Measurements from ENCODE around the gene HSPE1.
A peak's percentile ranks its signal among the peaks of the same experiment; 100 is the strongest.
"Not testable (repeated sequence)": the region's sequence is repeated elsewhere in the genome, so short reads cannot be mapped to it uniquely, and the experiment has no call there.

Gene HSPE1

DNA sequence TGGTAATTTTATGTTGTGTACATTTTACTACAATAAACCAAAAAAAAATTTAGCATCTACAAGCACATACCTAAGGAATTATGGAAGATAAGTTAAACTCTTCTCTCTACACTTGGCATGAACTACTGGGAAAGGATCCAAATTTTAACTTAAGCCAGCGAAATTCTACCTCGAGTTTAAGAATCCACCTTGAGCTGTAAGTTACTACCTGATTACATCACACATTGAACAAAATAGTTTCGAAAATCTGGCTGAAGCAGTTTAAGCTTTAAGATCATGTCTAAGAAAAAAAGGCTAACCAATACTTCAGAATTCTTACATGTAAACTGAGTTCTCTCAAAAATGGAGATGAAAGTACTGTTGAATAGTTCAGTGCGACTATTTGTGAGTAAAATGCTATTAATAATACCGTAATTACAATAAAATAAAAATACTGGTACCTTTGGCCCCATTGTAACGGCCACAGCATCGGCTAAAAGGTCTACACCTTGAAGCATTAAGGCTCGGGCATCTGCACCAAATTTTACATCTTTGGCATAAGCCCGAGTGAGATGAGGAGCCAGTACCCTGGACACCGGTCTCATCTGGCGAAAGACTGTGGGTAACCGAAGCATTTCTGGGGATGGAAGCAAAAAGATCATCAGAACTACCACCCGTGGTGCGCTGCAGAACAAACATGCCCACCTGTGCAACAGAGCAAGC is 1.8 kb upstream of the HSPE1 start:
- DNase-seq (ENCODE audit: low read depth): no peak

DNA sequence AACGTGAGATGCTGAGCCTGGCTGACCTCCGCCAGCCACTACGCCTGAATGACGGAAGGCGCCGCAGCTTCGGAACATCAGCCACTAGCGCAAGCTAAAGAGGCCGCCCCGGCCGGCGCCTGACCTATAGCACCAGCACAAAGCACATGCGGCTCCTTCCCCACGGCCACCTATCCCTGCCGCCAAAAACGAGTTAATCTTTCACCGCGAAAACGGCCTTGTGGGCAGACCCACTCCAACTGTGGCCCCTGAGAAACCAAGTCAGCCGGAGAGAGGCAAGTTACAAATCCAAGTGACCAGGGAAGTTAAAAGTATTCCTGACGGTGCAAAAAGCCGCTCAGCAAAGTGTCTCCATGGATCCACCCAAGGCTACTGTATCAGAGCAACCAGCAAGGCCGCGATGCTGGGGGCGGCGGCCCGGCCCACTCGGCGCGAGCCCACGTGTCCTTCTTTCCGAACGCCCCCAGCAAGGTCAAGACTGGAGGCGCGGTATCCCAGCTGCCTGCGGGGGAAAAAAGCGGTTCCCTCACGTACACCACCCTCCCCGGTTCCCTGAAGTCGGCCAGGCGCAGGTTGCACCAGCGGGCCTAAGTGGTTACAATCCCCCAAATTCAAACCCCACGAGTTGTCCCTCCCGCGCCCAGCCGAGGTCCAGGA is 1.1 kb upstream of the HSPE1 start:
- DNase-seq (ENCODE audit: low read depth): peak; percentile 51

DNA sequence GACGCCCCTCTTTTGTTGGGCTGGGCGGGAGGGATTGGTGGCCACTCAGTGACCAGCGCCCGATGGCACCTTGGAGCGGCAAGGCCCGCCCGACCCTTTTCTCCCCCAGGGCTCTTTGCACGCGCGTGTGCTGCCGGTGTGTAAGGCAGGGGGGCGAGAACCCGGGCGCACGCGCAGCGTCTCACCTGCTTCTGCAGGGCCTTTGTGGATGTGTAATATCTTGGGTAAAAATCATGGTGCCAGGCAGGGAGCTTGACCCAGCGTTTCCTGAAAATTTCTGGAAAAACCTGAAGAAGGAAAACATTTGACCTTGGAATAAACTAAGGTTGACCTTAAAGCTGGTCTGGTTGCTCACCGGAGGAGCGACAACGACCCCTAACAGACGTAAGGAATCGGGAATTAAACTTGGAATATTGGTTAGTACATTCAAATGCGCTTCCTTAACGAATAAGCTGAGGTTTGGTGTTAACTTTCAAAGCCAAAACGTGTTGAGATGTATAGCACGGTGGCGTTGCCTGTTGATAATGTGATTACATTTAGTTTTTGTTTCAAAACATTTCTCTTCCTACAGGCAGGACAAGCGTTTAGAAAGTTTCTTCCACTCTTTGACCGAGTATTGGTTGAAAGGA is 438 bp downstream of the HSPE1 start:
- no peak for DNase-seq (ENCODE audit: low read depth)

DNA sequence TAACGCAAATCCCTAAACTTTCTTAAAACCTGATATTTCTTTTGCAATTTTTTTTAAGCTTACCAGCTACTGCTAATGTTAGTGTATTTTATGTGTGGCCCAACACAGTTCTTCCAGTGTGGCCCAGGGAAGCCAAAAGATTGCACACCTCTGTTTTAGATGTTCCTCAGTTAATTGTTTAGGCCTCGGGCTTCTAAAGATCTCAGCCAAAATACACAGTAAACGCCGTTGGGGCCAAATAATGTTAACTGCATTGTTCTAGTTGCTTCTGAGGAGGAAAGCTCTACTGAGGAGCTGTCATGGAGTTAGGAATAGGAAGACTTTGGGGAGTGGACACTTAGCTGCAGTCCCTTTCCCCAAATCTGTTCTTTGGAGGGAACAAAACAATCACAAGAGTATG is 2.0 kb downstream of the HSPE1 start:
- no peak for DNase-seq (ENCODE audit: low read depth)

DNA sequence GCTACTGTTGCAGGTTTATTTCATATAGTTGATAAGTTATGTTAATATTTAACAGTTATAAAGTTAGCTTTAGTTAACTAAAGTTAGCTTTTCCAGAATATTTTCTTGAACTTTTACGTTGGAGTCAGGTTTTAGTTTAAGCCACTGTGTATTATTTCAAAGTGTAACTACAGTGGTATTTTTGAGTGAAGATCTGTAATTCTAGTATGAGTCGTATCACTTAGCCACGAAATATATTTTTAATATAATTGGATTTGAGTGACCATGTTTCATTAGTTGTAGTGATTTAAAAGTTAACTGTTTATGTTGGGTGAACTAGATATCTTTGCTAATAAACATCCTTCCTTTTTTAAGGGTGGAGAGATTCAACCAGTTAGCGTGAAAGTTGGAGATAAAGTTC is 2.5 kb downstream of the HSPE1 start:
- DNase-seq (ENCODE audit: low read depth): no peak

DNA sequence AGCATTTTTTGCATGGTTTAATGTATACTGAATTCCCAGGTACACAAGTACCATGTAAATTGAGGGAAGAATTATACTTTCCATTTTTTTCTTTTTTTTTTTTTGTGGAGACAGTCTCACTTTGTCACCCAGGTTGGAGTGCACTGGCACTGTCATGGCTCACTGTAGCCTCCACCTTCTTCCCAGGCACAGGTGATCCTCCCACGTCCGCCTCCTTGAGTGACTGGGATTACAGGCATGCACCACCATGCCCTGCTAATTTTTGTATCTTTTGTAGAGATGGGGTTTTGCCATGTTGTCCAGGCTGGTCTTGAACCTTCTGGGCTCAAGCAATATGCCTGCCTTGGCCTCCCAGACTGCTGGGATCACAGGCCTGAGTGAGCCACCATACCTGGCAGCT is 3.8 kb downstream of the HSPE1 start:
- DNase-seq (ENCODE audit: low read depth): no peak

DNA sequence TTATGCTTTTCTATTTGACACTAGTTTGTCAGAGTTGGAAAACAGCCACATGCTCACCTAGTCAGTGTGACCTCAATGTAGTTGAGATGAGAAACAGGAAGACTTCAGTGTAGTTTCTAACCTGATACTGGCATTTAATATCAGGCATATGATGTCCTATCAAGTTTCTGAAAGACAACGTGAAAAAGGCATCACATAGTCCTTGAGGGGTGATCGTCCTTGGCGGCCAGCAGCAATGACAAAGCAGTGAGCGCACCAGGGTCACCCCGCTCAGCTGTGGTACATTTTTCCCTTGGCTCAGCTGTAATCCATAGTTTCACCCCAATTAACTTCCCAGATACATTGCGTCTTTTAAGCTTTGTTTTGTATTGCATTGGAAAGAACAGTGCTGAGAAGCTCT is 4.3 kb downstream of the HSPE1 start:
- no peak for DNase-seq (ENCODE audit: low read depth)

DNA sequence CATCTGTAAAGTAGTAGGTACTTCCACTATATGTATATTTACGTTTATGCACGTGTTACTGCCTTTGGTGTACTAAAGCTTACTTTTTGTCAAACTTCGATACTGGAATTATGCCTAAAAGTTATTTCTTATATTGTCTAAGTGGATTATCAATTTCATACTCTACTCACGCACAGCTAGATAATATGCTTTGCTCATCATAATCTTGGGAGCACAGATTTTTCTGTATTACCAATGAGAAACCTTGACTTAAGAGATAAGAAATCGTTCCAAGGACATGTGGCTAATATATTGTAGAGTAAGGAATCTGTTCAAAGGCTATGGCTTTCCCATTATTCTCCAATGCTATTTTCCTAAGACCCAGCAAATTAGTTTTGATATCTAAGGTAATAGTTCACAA is 6.5 kb downstream of the HSPE1 start:
- DNase-seq (ENCODE audit: low read depth): no peak

DNA sequence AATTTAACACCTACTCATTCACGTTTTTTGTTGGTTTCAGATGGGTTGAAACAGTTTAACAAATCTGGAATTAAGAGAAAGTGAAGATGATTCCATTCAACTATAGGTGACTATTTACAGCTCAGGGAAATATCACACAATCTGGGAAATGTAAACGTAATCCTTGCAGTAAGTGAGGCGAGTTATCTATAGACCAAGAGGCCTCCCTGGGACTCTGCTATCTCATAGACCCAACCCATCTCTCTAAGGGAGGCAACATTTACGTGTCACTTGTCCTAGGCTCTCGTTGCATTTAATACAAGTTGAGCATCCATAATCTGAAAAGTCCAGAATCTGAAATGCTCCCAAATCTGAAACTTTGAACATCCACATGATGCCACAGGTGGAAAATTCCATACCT is 13.7 kb downstream of the HSPE1 start:
- no peak for DNase-seq (ENCODE audit: low read depth)

DNA sequence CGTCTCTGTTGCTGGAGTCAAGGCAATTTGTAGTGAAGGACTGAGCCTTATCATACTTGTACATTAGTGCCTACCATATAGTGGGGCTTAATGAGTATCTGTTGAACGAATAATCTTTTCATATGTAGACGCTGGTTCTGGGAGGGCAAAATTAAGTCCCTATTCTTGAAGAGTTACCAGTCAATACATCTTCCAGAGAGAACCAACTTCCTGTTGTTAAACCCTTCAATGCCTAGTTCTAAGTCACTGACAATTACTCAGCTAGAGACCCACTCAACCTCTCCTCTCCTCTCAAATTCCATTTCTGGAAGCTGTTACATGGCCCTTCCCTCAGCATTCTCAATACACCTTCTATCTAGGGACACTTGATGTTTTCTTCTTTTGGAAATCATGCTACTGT is 14.6 kb downstream of the HSPE1 start:
- DNase-seq (ENCODE audit: low read depth): no peak

DNA sequence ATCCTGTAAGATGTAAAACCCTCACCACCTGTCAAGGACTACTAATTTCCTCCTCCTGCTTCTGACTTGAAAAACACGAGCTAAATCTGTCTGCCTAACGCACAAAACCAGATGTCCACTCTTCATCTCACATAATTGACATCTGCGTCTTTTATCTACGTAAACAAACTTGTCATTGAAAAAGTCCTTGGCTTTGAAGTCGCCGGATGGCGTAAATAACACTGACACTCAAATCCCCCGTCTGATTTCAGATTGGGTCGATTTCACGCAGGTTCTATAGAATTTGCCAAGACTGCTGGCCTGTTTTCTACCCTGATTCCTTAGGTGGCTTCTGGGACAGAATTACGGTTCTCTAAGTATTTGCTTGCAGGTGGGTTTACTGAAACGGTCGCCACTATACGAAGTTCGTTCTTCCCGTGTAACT is 15.1 kb downstream of the HSPE1 start:
- DNase-seq (ENCODE audit: low read depth): no peak

DNA sequence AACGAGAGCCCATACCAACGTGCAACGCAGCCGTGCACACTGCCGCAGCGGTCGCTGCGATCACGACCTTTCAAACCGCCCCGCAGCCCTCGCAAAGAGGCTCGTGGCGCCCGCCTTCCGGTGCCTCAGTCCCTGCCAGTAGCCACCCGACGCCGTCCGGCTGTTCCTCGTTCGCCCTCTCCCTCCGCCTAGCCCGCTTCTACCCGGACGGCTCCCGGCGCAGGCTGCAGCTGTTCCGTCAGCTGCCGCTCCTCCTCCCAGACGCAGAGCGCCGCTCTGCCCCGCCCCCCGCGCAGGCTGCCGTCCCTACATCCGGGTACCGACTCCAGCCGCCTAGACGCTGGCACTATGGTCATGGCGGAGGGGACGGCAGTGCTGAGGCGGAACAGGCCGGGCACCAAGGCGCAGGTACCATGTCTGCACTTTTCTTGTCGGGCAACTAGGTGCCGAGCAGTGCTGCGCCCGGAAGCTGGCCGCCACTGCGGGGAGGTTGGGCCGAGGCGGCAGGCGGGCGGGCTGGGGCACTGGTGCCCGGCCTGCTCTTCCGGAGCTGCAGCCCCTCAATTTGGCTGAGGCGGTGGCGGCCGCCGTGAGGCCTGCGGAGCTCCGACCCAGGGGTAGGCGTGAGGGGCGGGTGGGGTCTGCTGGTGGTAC is 15.7 kb downstream of the HSPE1 start, which contains the start of gene MOB4:
MOB4 (plus strand) TSS at position 328 of the 654 bp plus-strand sequence; CDS start at position 349, 21 bp downstream.
- DNase-seq (ENCODE audit: low read depth): peak; percentile 82

DNA sequence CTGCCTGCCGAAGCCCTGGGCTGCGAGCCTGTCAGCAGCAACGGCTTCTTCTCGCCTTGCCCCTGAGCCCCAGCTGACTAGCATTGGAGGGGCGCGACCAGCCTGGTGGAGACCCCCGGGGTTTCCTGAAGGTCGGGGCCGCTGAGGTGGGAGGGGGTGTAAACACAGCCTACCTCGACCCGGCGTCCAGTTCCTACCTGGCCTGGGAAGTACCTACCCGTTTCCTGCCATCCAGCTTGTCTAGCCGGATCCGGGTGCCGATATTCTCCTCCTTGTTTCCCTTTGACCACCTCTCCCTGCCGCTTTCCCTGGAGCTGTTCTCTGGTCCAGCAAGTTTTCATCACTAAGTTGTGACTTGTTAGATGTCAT is 16.2 kb downstream of the HSPE1 start:
- no peak for DNase-seq (ENCODE audit: low read depth)

DNA sequence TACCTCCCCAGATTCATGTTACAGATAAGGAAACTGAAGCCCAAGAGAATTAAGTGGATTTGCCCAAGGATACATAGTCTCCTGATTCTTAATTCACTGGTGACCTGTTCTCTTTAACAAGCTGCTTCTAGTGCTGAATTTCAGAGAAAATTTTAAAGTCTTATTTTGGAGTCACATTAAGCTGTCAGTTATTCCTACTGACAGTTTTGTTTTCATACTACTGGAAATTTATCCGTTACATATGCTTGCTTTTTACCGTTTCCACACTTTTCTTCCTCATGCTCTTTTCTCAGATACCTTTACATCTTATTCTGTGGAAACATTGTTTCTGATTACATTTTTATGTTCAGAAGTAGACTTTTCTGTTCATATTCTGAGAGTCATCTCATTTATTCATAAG is 17.0 kb downstream of the HSPE1 start:
- no peak for DNase-seq (ENCODE audit: low read depth)

DNA sequence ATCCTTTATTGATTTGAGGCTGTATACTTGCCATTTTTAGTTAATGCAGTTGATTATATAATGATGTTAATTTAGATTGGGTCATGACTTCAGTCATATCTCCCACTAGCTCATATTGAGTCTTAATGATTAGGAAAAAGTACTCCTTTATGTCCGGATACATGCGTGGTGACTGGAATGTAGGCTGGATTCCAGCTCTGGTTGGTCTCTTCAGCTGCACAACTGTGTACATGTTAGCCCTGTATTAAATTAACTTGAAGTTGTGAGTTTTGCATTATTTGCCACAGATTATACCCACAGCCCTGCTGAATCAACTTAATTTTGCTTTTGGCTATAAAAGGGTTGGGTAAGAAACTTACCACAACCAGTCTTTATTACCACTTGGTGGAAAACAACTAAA is 38.2 kb downstream of the HSPE1 start:
- DNase-seq (ENCODE audit: low read depth): no peak

DNA sequence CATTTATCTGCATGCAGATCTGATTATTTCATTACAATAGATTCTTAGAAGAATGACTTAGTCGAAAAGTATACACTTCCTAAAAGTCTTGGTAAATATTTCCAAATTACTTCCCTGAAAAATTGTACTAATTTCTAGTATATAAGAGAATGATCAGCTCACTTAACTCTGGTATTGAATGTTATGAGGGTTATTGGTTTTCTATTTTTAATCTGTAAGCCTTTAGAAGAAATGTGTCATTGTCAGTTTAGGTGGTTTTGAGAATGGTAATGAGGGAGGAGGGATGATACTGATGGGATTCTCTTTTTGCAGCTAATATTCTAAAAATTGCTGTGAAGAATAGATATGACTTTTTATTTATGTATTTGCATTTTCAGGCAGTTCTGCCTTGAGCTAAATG is 39.6 kb downstream of the HSPE1 start:
- no peak for DNase-seq (ENCODE audit: low read depth)

DNA sequence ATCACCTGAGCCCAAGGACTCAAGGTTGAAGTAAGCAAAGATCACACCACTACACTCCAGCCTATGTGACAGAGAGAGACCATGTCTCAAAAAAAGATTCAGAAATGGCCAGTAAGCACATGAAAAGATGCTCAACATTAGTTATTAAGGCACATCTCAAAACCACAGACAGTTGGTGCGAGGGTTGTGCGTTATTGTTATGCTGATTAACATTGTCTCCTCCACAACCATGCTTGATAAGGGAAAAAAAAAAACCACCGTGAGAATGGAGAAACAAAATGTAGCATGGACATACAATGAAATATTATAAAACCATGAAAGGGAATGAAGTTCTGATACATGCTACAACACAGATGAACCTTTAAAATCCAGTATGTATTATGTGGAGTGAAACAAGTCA is 43.0 kb downstream of the HSPE1 start:
- DNase-seq (ENCODE audit: low read depth): no peak

DNA sequence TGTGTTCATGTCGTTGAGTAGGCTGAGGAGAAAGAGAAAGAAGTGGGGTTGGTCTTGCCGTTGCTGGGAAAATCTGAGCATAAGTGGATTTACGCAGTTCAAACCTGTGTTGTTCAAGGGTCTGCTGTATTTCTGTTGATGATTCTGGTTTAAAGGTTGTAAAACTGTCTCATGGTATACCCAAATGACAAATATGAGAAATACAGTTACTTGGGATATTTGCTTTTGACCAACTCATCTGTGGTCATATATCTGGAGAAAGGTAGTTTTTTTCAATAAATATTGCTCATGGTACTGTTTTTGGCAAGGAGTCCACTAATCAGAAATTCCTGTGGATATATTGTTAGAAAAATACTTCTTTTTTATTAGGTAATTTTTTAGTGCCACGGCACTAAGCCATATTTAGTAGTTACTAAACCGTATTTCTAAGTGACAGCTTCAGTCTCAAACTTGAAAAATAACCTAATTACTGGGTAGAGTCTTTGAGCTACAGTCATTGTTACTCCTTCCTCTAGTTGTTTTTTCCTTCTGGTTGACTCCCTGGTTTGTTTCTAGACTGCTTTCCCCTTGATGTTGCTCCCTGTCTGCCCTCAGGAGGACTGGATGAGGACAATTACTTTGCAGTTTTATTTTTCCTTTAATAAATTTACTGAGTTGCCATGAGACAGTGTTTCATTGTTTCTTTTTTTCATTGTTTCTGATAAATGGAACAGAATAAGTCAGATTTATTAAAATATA is 47.2 kb downstream of the HSPE1 start:
- DNase-seq (ENCODE audit: low read depth): no peak

DNA sequence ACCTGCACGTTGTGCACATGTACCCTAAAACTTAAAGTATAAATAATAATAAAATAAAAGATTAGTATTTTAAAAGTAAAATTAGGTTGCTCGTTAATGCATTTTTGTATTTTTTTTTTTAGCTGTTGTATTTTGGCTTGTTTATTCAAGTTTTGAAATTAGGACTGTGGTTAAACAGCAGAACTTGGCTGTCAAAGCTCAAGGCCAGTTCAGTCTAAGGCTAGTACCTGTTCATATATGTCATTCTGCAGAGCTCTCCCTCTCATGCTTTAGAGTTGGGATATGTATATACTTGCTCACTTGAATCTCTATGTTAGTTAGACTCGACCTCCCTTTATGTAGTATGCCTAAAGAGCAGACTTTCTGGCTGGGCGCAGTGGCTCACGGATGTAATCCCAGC is 48.4 kb downstream of the HSPE1 start:
- DNase-seq (ENCODE audit: low read depth): no peak

DNA sequence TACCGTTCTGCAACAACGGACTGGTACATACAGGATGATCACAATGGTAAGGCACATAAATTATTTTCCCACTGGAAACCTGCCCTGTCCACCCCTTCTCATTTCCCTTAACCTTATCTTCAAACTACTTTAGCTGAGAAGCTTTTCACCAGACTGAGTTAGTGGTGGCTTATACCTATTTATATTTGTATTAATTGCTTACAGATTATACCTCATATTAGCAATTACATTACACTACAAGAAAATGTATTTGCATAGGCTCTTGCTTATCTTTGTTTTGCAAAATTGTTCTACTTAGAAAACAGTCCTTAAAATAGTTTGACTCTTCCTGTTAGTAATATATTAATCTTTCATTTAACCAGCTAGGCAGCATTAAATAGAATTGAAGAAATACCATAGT is 51.1 kb downstream of the HSPE1 start:
- not testable (repeated sequence) for DNase-seq (ENCODE audit: low read depth)
